Brain microvascular endothelial cell (primary cell): ENCODE measurements around the gene INSR.

ENCODE experiments used
- DNase-seq: peaks from one replicate; pipeline ENCODE4 v3.0.0-alpha.2; 2020
- H3K27ac ChIP-seq: fragments of 250-450 bp; sonication (Bioruptor Pico); 2 replicates; pipeline ENCODE4 v1.5.1; 2020; ENCODE audit warnings: mild to moderate bottlenecking, moderate library complexity
- H3K27me3 ChIP-seq: fragments of 250-450 bp; sonication (Bioruptor Pico); replicated peaks from 2 replicates; pipeline ENCODE4 v1.5.1; 2020; ENCODE audit warnings: mild to moderate bottlenecking
- H3K36me3 ChIP-seq: fragments of 250-450 bp; sonication (Bioruptor Pico); replicated peaks from 2 replicates; pipeline ENCODE4 v1.5.1; 2020; ENCODE audit warnings: mild to moderate bottlenecking
- H3K4me3 ChIP-seq: 2 replicates; pipeline ENCODE4 v1.5.1; 2011; ENCODE audit warnings: low read depth, mild to moderate bottlenecking, control low read depth, low read length, moderate library complexity
- CTCF ChIP-seq: IDR thresholded peaks from 2 replicates; pipeline ENCODE4 v1.5.1; 2011; ENCODE audit warnings: low read depth, mild to moderate bottlenecking, moderate library complexity, low read length, control low read depth, inconsistent platforms; ENCODE audit errors: missing control alignments
- in situ Hi-C: cut with HindIII; loops from 2 replicates; pipeline ENCODE4 v1.10.0; 2017; ENCODE audit warnings: low sequenced_read_pairs, low pct_ligation_motif_present

Gene INSR

DNA sequence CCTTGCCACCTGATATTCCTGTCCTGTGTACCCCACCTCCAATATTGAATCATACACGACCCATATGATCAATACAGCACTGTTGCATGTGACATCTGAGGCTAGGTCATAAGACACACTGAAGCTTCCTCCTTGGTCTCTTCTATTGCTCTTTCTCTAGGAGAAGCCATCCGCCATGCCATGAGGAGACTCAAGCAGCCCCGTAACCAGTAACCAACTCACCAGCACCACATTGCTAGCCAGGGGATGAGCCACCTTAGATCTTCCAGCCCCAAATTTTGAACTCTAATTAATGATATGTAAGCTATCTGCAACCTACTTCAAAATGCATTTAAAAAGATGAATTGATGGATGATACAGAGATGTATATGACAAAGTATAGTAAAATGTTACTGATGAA lies 196.1 kb downstream of the INSR start:
- Histone ChIP-seq H3K4me3 (no peak overlapping the region), H3K27ac (no peak overlapping the region), H3K36me3 (no peaks in the 10 kb centered on the region), H3K27me3 (no peaks in the 10 kb centered on the region)
- no peak for DNase-seq
- in situ Hi-C loops, result no loop called here
- TF ChIP-seq CTCF, result no peak

DNA sequence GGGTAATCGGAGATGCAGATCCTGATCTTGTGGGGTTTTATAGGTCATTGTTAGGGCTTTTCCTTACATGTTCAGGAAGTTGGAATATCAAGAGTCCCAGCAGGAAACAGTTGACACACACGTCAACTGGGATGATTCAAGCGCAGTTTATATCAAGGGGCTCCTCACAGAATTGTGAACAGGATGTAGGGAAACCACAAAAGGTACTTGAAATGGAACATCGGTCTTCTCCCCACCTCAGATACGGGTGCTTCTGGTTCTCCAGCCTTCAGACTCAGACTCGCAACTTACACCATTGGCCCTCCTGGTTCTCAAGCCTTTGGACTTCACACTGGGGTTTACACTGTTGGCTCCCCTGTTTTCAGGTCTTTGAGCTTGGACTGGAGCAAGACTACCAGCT lies 205.2 kb downstream of the INSR start:
- H3K27me3 ChIP-seq, result no peaks in the 10 kb centered on the region
- no peak overlapping the region for H3K4me3 ChIP-seq
- DNase-seq, result no peak
- in situ Hi-C loops, result no loop called here
- H3K27ac ChIP-seq, result no peak overlapping the region
- no peak for TF ChIP-seq CTCF
- H3K36me3 ChIP-seq, result peaks cover 8% of the 10 kb centered on the region

GRCh38 chr19:7083076-7083956 lies 210.9 kb downstream of the INSR start:
- TF ChIP-seq CTCF, result no peak
- H3K27ac ChIP-seq, result no peak overlapping the region
- no peak overlapping the region for H3K4me3 ChIP-seq
- peak; percentile 5 for DNase-seq
- H3K36me3 ChIP-seq, result peaks cover 63% of the 10 kb centered on the region
- no peaks in the 10 kb centered on the region for H3K27me3 ChIP-seq
- in situ Hi-C loops, result no loop called here

GRCh38 chr19:7078008-7078407 lies 216.2 kb downstream of the INSR start:
- Histone ChIP-seq H3K4me3 (no peak overlapping the region), H3K27ac (no peak overlapping the region), H3K36me3 (peaks cover 90% of the 10 kb centered on the region), H3K27me3 (no peaks in the 10 kb centered on the region)
- no peak for DNase-seq
- in situ Hi-C loops, result no loop called here
- no peak for TF ChIP-seq CTCF

- Histone ChIP-seq H3K4me3 (no peak overlapping the region), H3K27ac (no peak overlapping the region), H3K27me3 (no peaks in the 10 kb centered on the region), H3K36me3 (peaks cover 83% of the 10 kb centered on the region)
- in situ Hi-C loops, result no loop called here
- TF ChIP-seq CTCF, result no peak
- no peak for DNase-seq
Measured at GRCh38 chr19:7076151-7076550, 218.1 kb downstream of the INSR start.
